ENCODE results near the gene JUND. TPM values are rescaled to one million over a fixed set of nuclear protein-coding genes. Genes with fewer than 3 reads are reported as not detected.

Gene JUND
- total and polyA plus RNA-seq, 2 of the 8 experiments (the other 6 are each of a cell fraction or from before 2014, with no cell fraction given), result 54.0 to 77.5 TPM

- Histone ChIP-seq H4K20me1 (replicated peaks in 1 of 2; ENCODE audit: control insufficient read depth in 1 of 2, insufficient read depth in 2 of 2, low read length in 2 of 2) (no peaks in the 10 kb centered on the region), H3K36me3 (ENCODE audit: control insufficient read depth in 2 of 4, insufficient read depth in 4 of 4, low read length in 3 of 4) (no peaks in the 10 kb centered on the region), H3K56ac (replicated peaks; ENCODE audit: insufficient read length, low read depth, low read length) (no peak overlapping the region), H2BK120ac (replicated peaks; ENCODE audit: low read depth, low read length) (no peak overlapping the region), H4K5ac (ENCODE audit: insufficient read length, low read depth, low read length) (no peak overlapping the region), H2AFZ (ENCODE audit: low read length) (no peak overlapping the region), H3K79me1 (ENCODE audit: low read depth, low read length) (no peaks in the 10 kb centered on the region), H3K27ac (ENCODE audit: low read depth, low read length) (no peak overlapping the region), H3K14ac (ENCODE audit: insufficient read length) (no peak overlapping the region), H2BK12ac (ENCODE audit: low read depth, low read length) (0 out of 2 replicates have a peak overlapping the region, but pooled peaks have one; percentile 68), H3K4me3 (ENCODE audit: extremely low read depth in 1 of 4, insufficient read depth in 2 of 4, low read depth in 3 of 4, low read length in 4 of 4) (no peak overlapping the region), H3K79me2 (ENCODE audit: control insufficient read depth in 1 of 2, insufficient read depth in 2 of 2, low read length in 2 of 2) (no peaks in the 10 kb centered on the region), H2BK15ac (ENCODE audit: low read length) (0 out of 2 replicates have a peak overlapping the region, but pooled peaks have one; percentile 55), H3K9me3 (ENCODE audit: insufficient read depth in 2 of 2, low read depth in 1 of 2, low read length in 1 of 2) (no peaks in the 10 kb centered on the region), H3K27me3 (replicated peaks in 1 of 4; ENCODE audit: control insufficient read depth in 3 of 4, extremely low read depth in 1 of 4, insufficient read depth in 3 of 4, low read length in 3 of 4) (peaks cover 0 to 3% (median 0%) of the 10 kb centered on the region in 4 experiments; a peak in 3 of 7 replicates), H4K8ac (ENCODE audit: extremely low read depth, insufficient read depth, low read length) (no peak overlapping the region), H2AK5ac (ENCODE audit: low read depth, low read length) (no peak overlapping the region), H2BK20ac (ENCODE audit: low read length) (peak overlapping the region; percentile 51; the same call in 1 of the 2 replicates), H3K9ac (replicated peaks in 1 of 4; ENCODE audit: extremely low read depth in 1 of 4, low read depth in 3 of 4, low read length in 3 of 4) (no peak overlapping the region), H3K18ac (ENCODE audit: extremely low read depth, low read length) (no peak overlapping the region; the same call in 1 of the 2 replicates), H3K23me2 (ENCODE audit: low read depth, low read length) (no peaks in the 10 kb centered on the region), H3K23ac (ENCODE audit: insufficient read length) (no peak overlapping the region), H4K91ac (replicated peaks; ENCODE audit: insufficient read length, low read length) (peak overlapping the region; percentile 84), H3K4me2 (ENCODE audit: insufficient read depth in 1 of 2, low read depth in 2 of 2, low read length in 2 of 2) (no peak overlapping the region; a peak in 1 of 4 replicates), H2BK5ac (ENCODE audit: low read depth, low read length) (no peak overlapping the region), H3K4me1 (replicated peaks in 1 of 4; ENCODE audit: control insufficient read depth in 3 of 4, insufficient read depth in 4 of 4, low read length in 3 of 4) (peaks cover 5 to 16% (median 11%) of the 10 kb centered on the region in 4 experiments), H3K4ac (replicated peaks; ENCODE audit: insufficient read length, low read depth, low read length) (peak overlapping the region; percentile 14)
- no peak for DNase-seq (ENCODE audit: low read depth in 1 of 2, low spot score in 2 of 2)
- WGBS, 2 experiments (ENCODE audit: extremely low coverage in 1 of 2, insufficient coverage in 1 of 2, insufficient read length in 1 of 2, insufficient replicate concordance in 2 of 2, low coverage in 1 of 2, low lambda C conversion rate in 2 of 2, missing lambda C conversion rate in 1 of 2), result 71% methylated on average over 5 of the region's 5 CpGs; no CpG with 5 or more reads in 1 of the 2 experiments
- ChIA-PET CTCF (ENCODE audit: partially characterized antibody) (interaction anchor here (0.6 to 18.7 kb wide), 27 partner anchors 11 to 316 kb away, joined by 3 to 305 read pairs (median 6); partner anchors contain the start of genes IQCN, JUND, PDE4C and RAB3A), POLR2A (ENCODE audit: partially characterized antibody) (interaction anchor here (0.5 to 7.4 kb wide), 9 partner anchors 11 to 68 kb away, joined by 3 to 65 read pairs (median 4); partner anchors contain the start of genes IQCN, JUND, MPV17L2 and RAB3A)
- TF ChIP-seq EGR1 (IDR thresholded peaks at IDR 0.05; ENCODE audit: borderline replicate concordance, low read depth, low read length), result no peak
- no peak for TF ChIP-seq YY1 (IDR thresholded peaks at IDR 0.05; ENCODE audit: low read depth, low read length)
- no peak for TF ChIP-seq SP2 (IDR thresholded peaks at IDR 0.05; ENCODE audit: low read length)
- no peak for TF ChIP-seq CBX5 (IDR thresholded peaks at IDR 0.05; ENCODE audit: low read depth, low read length)
- TF ChIP-seq, protein P1, sequence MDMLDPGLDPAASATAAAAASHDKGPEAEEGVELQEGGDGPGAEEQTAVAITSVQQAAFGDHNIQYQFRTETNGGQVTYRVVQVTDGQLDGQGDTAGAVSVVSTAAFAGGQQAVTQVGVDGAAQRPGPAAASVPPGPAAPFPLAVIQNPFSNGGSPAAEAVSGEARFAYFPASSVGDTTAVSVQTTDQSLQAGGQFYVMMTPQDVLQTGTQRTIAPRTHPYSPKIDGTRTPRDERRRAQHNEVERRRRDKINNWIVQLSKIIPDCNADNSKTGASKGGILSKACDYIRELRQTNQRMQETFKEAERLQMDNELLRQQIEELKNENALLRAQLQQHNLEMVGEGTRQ (IDR thresholded peaks at IDR 0.05; ENCODE audit: low read length), result no peak
- TF ChIP-seq ZNF274 (IDR thresholded peaks at IDR 0.05; ENCODE audit: borderline replicate concordance, extremely low read depth, low read length), result no peak
- no peak for FAIRE-seq
These were observed 27.7 kb downstream of the JUND start for GRCh38 chr19:18253716-18254115.

Measured in H1 (cell line).